GM23248 (cell line): ENCODE results near the gene VWA8.

ENCODE experiments used
- EZH2 ChIP-seq: fragments of 200-600 bp; sonication (generic); IDR thresholded peaks from 2 replicates; pipeline ENCODE4 v1.6.1; 2018; ENCODE audit warnings: antibody characterized with exemption, mild to moderate bottlenecking; ENCODE audit not compliant: insufficient read depth, poor library complexity, severe bottlenecking
- EZH2phosphoT487 ChIP-seq: fragments of 200-600 bp; sonication (generic); IDR thresholded peaks from 2 replicates; pipeline ENCODE4 v1.6.1; 2018; ENCODE audit warnings: antibody characterized with exemption, moderate library complexity, mild to moderate bottlenecking, low read depth; ENCODE audit not compliant: insufficient read depth

DNA sequence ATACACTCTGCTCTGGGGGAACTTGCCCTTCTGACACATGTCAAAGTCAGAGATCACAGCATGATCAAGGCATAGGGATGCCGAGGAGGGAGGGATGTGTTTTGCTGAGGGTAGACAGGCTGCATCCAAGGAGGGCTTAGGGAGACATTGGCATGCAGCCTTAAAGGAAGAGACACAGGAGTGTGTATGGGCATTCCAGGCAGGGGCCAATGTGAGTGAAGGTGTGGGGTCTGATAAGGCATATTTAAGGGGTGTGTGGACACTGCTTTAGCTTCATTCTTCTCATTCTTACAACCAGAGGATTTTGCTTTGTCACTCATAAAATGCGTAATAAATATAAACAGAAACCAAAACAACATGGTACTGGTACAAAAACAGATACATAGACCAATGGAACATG, 310.2 kb downstream of the VWA8 start:
- TF ChIP-seq EZH2 (no peak), EZH2phosphoT487 (no peak)
